Memory B cell (primary cell): Measurements from ENCODE around the gene SLC7A14.

ENCODE experiments used
- ATAC-seq: fragments of 150-1000 bp; cut with Tn5 transposase; 2 replicates; pipeline ENCODE4 v1.10.0; 2021; ENCODE audit warnings: low read depth, mild to moderate bottlenecking, moderate library complexity
- DNase-seq, 2 donors: peaks; one replicate each; pipeline ENCODE4 v3.0.0; 2022; ENCODE audit warnings: low spot score in 2 of 2
- H3K27ac Mint-ChIP-seq: one replicate; pipeline ENCODE4 v1.8.0; 2022; ENCODE audit warnings: mild to moderate bottlenecking, moderate library complexity, mixed read lengths
- H3K27me3 Mint-ChIP-seq: one replicate; pipeline ENCODE4 v1.8.0; 2022; ENCODE audit warnings: mixed read lengths
- H3K36me3 Mint-ChIP-seq: one replicate; pipeline ENCODE4 v1.8.0; 2022; ENCODE audit warnings: mild to moderate bottlenecking, mixed read lengths
- H3K4me1 Mint-ChIP-seq: one replicate; pipeline ENCODE4 v1.8.0; 2022; ENCODE audit warnings: mixed read lengths
- H3K4me3 Mint-ChIP-seq: one replicate; pipeline ENCODE4 v1.8.0; 2022; ENCODE audit warnings: mild to moderate bottlenecking, moderate library complexity, mixed read lengths
- H3K9me3 Mint-ChIP-seq: one replicate; pipeline ENCODE4 v1.8.0; 2022; ENCODE audit warnings: mixed read lengths

SLC7A14 gene

GRCh38 chr3:170471149-170471548, 114.7 kb downstream of the SLC7A14 start:
- ATAC-seq (no peak), DNase-seq (no peak)
- Mint-ChIP-seq H3K27me3 (peaks cover 13% of the 10 kb centered on the region), H3K4me1 (no peaks in the 10 kb centered on the region), H3K36me3 (no peaks in the 10 kb centered on the region), H3K4me3 (no peak overlapping the region), H3K27ac (no peak overlapping the region), H3K9me3 (no peaks in the 10 kb centered on the region)

GRCh38 chr3:170470063-170471016, 115.5 kb downstream of the SLC7A14 start:
- Mint-ChIP-seq H3K4me3 (no peak overlapping the region), H3K9me3 (no peaks in the 10 kb centered on the region), H3K36me3 (no peaks in the 10 kb centered on the region), H3K4me1 (no peaks in the 10 kb centered on the region), H3K27me3 (peaks cover 13% of the 10 kb centered on the region), H3K27ac (no peak overlapping the region)
- DNase-seq (no peak), ATAC-seq (no peak)

- H3K4me3 Mint-ChIP-seq, result no peak overlapping the region
- no peak overlapping the region for H3K27ac Mint-ChIP-seq
- DNase-seq, result no peak
- ATAC-seq, result no peak
- H3K9me3 Mint-ChIP-seq, result no peaks in the 10 kb centered on the region
- no peaks in the 10 kb centered on the region for H3K36me3 Mint-ChIP-seq
- no peaks in the 10 kb centered on the region for H3K4me1 Mint-ChIP-seq
- peaks cover 11% of the 10 kb centered on the region for H3K27me3 Mint-ChIP-seq
Observed at GRCh38 chr3:170469151-170470062, 116.5 kb downstream of the SLC7A14 start.

DNA sequence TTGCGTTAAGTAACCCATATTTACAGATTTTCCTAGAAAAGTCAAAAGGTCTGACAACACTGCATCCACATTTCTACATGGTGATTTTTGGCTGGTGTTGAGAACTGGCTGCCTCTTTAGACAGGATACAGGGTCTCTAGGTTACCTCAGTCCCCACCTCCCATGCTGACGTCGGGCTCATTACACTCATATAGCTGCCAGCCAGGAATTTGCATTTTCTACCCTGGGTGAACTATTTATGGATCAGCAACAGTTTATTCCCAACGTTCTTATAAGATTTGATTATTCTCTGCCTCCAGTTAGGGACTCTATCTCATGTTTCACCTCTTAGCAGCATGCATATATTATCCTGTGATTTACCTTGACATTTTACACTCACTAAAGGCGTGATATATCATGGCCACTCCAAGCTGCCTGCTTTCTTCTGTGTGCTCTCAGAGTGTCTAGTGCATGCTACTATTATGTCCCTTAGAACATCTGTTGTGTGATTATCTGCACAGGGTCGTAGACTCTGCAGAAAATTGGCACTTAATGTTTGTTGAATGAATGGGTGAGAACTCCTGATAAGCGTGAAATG, 118.2 kb downstream of the SLC7A14 start:
- H3K4me1 Mint-ChIP-seq, result no peaks in the 10 kb centered on the region
- ATAC-seq (no peak), DNase-seq (no peak)
- no peaks in the 10 kb centered on the region for H3K9me3 Mint-ChIP-seq
- no peak overlapping the region for H3K4me3 Mint-ChIP-seq
- H3K27me3 Mint-ChIP-seq, result peaks cover 16% of the 10 kb centered on the region
- H3K27ac Mint-ChIP-seq, result no peak overlapping the region
- H3K36me3 Mint-ChIP-seq, result no peaks in the 10 kb centered on the region

DNA sequence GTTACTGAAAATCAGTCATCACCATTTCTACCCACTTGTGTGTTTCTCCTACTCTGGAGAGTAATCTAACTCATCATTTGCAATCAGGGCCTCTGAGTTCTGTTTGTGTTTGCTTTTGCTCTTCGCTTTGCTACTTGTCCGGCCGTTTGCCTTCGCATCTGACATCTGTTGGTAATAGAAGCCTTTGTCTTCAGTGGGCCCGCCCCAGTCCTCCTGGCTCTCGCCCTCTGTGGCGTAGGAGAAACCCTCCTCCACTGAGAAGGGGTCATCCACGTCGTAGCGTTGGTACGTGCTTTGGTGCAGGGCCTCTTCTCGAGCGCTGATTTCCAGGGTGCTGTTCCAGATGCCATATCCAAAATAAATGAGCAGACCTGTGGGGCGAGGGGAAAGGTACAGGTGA, 118.9 kb downstream of the SLC7A14 start:
- H3K9me3 Mint-ChIP-seq, result no peaks in the 10 kb centered on the region

GRCh38 chr3:170465955-170466354, 119.9 kb downstream of the SLC7A14 start:
- DNase-seq (no peak), ATAC-seq (no peak)
- no peaks in the 10 kb centered on the region for H3K9me3 Mint-ChIP-seq
- H3K27ac Mint-ChIP-seq, result no peak overlapping the region
- no peaks in the 10 kb centered on the region for H3K36me3 Mint-ChIP-seq
- H3K4me3 Mint-ChIP-seq, result no peak overlapping the region
- no peaks in the 10 kb centered on the region for H3K4me1 Mint-ChIP-seq
- peaks cover 18% of the 10 kb centered on the region for H3K27me3 Mint-ChIP-seq

More for the DNA sequence above, 118.9 kb downstream of the SLC7A14 start:
- ATAC-seq, result no peak
- Mint-ChIP-seq H3K4me3 (no peak overlapping the region), H3K4me1 (no peaks in the 10 kb centered on the region), H3K36me3 (no peaks in the 10 kb centered on the region), H3K27me3 (peaks cover 18% of the 10 kb centered on the region), H3K27ac (no peak overlapping the region)
- DNase-seq, result no peak

GRCh38 chr3:170463011-170463410, 122.9 kb downstream of the SLC7A14 start:
- no peak overlapping the region for H3K27ac Mint-ChIP-seq
- H3K36me3 Mint-ChIP-seq, result no peaks in the 10 kb centered on the region
- ATAC-seq (no peak), DNase-seq (no peak)
- no peak overlapping the region for H3K4me3 Mint-ChIP-seq
- no peaks in the 10 kb centered on the region for H3K4me1 Mint-ChIP-seq
- peaks cover 14% of the 10 kb centered on the region for H3K27me3 Mint-ChIP-seq
- no peaks in the 10 kb centered on the region for H3K9me3 Mint-ChIP-seq

DNA sequence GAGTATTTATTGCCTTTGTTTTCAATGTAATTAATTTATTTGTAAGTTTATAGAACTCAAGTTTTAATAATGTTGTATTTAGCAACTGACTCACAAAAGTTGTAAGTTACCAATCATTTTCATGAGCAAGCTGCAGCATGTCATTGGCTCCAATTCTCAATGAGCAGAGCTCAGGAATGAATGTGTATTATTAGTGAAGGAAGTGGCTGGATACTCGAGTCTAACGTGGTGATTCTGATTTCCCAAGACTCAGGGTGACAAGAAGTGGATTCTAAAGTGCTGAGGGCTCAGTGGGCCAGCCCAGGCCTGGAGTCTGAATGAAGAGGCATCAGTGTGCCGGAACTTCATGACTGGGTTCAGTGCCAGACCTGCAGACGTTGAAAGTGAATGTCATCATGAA, 127.6 kb downstream of the SLC7A14 start:
- ATAC-seq, result no peak
- Mint-ChIP-seq H3K27ac (no peak overlapping the region), H3K27me3 (peaks cover 15% of the 10 kb centered on the region), H3K36me3 (peaks cover 2% of the 10 kb centered on the region), H3K9me3 (peaks cover 2% of the 10 kb centered on the region), H3K4me3 (no peak overlapping the region), H3K4me1 (no peaks in the 10 kb centered on the region)
- DNase-seq, result no peak

DNA sequence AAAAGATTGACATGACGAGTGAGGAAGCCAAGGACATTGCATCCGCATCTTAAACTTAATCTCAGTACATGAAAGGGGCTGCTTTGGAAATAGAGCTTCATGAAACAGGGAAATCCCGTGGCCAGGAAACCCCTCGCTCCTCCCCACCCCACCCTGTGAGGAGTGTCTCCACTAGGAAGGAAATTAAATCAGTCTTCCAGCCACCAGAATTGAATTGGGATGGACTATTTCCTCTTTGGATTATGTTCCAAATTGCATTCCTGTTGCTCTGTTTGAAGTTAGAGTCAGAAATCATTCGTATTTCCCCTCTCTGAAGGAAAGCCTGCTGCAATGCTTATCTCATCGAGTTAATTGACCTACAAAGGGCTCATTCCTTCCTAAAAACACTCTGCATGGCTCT, 131.4 kb downstream of the SLC7A14 start:
- DNase-seq, result no peak
- H3K36me3 Mint-ChIP-seq, result peaks cover 2% of the 10 kb centered on the region
- ATAC-seq, result no peak
- H3K9me3 Mint-ChIP-seq, result peaks cover 2% of the 10 kb centered on the region
- H3K27ac Mint-ChIP-seq, result no peak overlapping the region
- H3K4me3 Mint-ChIP-seq, result no peak overlapping the region
- H3K4me1 Mint-ChIP-seq, result no peaks in the 10 kb centered on the region
- H3K27me3 Mint-ChIP-seq, result peaks cover 5% of the 10 kb centered on the region

DNA sequence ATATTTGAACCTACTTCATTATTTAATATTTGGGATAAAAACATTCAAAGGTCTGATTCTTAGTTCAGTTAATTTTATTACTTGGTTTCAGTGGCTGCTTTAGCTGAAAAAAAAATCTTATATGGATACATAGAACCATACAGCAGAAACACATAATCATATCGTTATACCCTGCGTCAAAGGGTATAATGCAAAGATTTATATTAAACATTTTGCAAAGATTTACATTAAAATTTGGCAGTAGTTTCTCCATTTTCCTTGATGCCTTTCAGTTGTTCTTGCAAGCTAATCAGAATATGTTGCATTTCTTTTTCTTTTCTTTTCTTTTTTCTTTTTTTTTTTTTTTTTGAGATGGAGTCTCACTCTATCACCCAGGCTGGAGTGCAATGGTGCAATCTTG, 135.8 kb downstream of the SLC7A14 start:
- Mint-ChIP-seq H3K9me3 (no peaks in the 10 kb centered on the region), H3K4me3 (no peak overlapping the region), H3K27ac (no peak overlapping the region), H3K36me3 (no peaks in the 10 kb centered on the region), H3K4me1 (peaks cover 3% of the 10 kb centered on the region), H3K27me3 (no peaks in the 10 kb centered on the region)
- DNase-seq, result no peak
- no peak for ATAC-seq

- Mint-ChIP-seq H3K27ac (no peak overlapping the region), H3K27me3 (no peaks in the 10 kb centered on the region), H3K9me3 (no peaks in the 10 kb centered on the region), H3K4me3 (no peak overlapping the region), H3K36me3 (no peaks in the 10 kb centered on the region), H3K4me1 (peaks cover 3% of the 10 kb centered on the region)
- ATAC-seq (no peak), DNase-seq (no peak)
Observed at GRCh38 chr3:170448584-170448983, 137.3 kb downstream of the SLC7A14 start.

DNA sequence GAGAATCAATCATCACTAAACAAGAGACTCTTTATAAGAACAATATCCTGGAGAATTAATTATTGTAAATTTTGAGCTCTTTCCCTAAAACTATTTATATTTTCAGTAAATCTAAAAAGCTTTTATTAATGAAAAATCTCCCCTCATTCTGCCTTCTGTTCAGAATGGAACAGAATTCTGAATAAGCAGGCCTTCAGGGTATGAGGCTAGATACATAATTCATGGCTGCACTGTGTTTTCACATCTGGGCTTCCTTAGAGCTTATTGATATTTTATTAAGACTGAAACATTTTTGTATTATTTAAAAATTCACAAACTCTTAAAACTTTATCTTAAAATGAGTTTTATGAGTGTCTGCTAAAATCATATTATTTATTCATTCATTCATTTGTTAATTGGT, 142.4 kb downstream of the SLC7A14 start:
- peaks cover 4% of the 10 kb centered on the region for H3K27me3 Mint-ChIP-seq
- H3K9me3 Mint-ChIP-seq, result no peaks in the 10 kb centered on the region
- H3K4me1 Mint-ChIP-seq, result peaks cover 3% of the 10 kb centered on the region
- H3K36me3 Mint-ChIP-seq, result no peaks in the 10 kb centered on the region
- no peak for ATAC-seq
- no peak for DNase-seq
- H3K27ac Mint-ChIP-seq, result no peak overlapping the region
- no peak overlapping the region for H3K4me3 Mint-ChIP-seq

GRCh38 chr3:170442947-170443346, 142.9 kb downstream of the SLC7A14 start:
- peaks cover under 1% of the 10 kb centered on the region for H3K4me1 Mint-ChIP-seq
- DNase-seq (no peak), ATAC-seq (no peak)
- no peaks in the 10 kb centered on the region for H3K36me3 Mint-ChIP-seq
- H3K4me3 Mint-ChIP-seq, result no peak overlapping the region
- H3K27me3 Mint-ChIP-seq, result peaks cover 4% of the 10 kb centered on the region
- no peak overlapping the region for H3K27ac Mint-ChIP-seq
- H3K9me3 Mint-ChIP-seq, result no peaks in the 10 kb centered on the region

DNA sequence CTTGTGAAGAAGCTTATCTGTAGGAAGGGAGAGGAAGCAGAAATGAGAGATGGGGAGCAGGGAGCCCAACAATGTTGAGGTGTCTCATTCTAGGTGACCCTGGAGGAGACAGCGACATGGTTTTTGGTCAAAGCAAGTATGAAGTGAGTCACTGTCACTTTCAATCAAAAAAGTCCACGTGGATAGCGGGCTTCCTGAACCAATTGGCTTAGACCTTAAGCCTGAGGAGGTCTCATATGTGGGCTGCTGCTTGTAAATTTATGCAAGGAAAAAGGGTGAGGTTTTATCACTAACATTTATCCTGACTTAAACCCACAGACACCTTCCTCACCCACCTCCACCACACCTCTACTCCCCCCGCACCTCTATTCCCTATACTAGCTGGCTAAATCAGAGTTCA, 144.5 kb downstream of the SLC7A14 start:
- ATAC-seq, result no peak
- H3K4me3 Mint-ChIP-seq, result no peak overlapping the region
- no peaks in the 10 kb centered on the region for H3K9me3 Mint-ChIP-seq
- H3K4me1 Mint-ChIP-seq, result no peaks in the 10 kb centered on the region
- peaks cover 4% of the 10 kb centered on the region for H3K27me3 Mint-ChIP-seq
- no peak for DNase-seq
- no peaks in the 10 kb centered on the region for H3K36me3 Mint-ChIP-seq
- no peak overlapping the region for H3K27ac Mint-ChIP-seq
